Thoracic aorta (tissue), 2 donors: ENCODE measurements around the gene SH3TC1. TPM values are rescaled to one million over a fixed set of nuclear protein-coding genes. Genes with fewer than 3 reads are reported as not detected.

Experiments
- ATAC-seq: fragments of 150-250 bp; one replicate; pipeline ENCODE4 v1.8.0; 2017; ENCODE audit warnings: low read depth; ENCODE audit not compliant: insufficient number of reproducible peaks, low FRiP score
- DNase-seq: peaks from one replicate; pipeline ENCODE4 v3.0.0-alpha.2; 2020; ENCODE audit warnings: low spot score
- H3K27ac ChIP-seq, 2 donors: fragments of 200-600 bp; sonication (generic); 1 replicate in 1 of 2; 2 replicates in 1 of 2; pipeline ENCODE4 v1.5.1; 2016; ENCODE audit warnings: mild to moderate bottlenecking in 2 of 2, moderate library complexity in 2 of 2
- H3K27me3 ChIP-seq: fragments of 200-600 bp; sonication (generic); replicated peaks from 2 replicates; pipeline ENCODE4 v1.6.0; 2016; ENCODE audit warnings: mild to moderate bottlenecking; ENCODE audit not compliant: insufficient read depth
- H3K36me3 ChIP-seq: fragments of 200-600 bp; sonication (generic); one replicate; pipeline ENCODE4 v1.5.1; 2016
- H3K4me1 ChIP-seq, 2 donors: fragments of 200-600 bp; sonication (generic); 1 replicate in 1 of 2; 2 replicates in 1 of 2; pipeline versions ENCODE4 v1.5.1 to v1.6.0; 2016; ENCODE audit warnings: low read depth in 2 of 2, mild to moderate bottlenecking in 1 of 2; ENCODE audit not compliant: control insufficient read depth in 1 of 2
- H3K4me3 ChIP-seq: fragments of 200-600 bp; sonication (generic); 2 replicates; pipeline ENCODE4 v1.5.1; 2016; ENCODE audit warnings: mild to moderate bottlenecking
- H3K9me3 ChIP-seq: fragments of 200-600 bp; sonication (generic); 2 replicates; pipeline ENCODE4 v1.5.1; 2016
- CTCF ChIP-seq: fragments of 200-600 bp; sonication (generic); IDR thresholded peaks from one replicate; pipeline ENCODE4 v1.5.1; 2019; ENCODE audit warnings: antibody characterized with exemption
- total RNA-seq, 2 donors: library from RNA; depleted of rRNA; stranded (reverse); fragments of >200 nt; gene quantifications; one replicate each; pipeline versions ENCODE4 v1.1.0 to v1.2.3, GENCODE V29; 2016

SH3TC1 gene
- total RNA-seq, 2 donors from 2014 or later, result 63.2 to 68.6 TPM

GRCh38 chr4:8239226-8239625 is 40.1 kb downstream of the SH3TC1 start:
- Histone ChIP-seq H3K27me3 (no peaks in the 10 kb centered on the region), H3K4me1 (peaks cover 3 to 11% of the 10 kb centered on the region in 2 donors), H3K4me3 (no peak overlapping the region), H3K27ac (no peak overlapping the region), H3K9me3 (no peaks in the 10 kb centered on the region), H3K36me3 (peaks cover 2% of the 10 kb centered on the region)
- TF ChIP-seq CTCF, result no peak
- ATAC-seq (no peak), DNase-seq (no peak)

GRCh38 chr4:8239661-8240060 is 40.6 kb downstream of the SH3TC1 start:
- TF ChIP-seq CTCF, result no peak
- no peaks in the 10 kb centered on the region for H3K36me3 ChIP-seq
- no peak overlapping the region for H3K27ac ChIP-seq
- no peaks in the 10 kb centered on the region for H3K9me3 ChIP-seq
- no peaks in the 10 kb centered on the region for H3K27me3 ChIP-seq
- no peak overlapping the region for H3K4me3 ChIP-seq
- H3K4me1 ChIP-seq, result peaks cover 3 to 11% of the 10 kb centered on the region in 2 donors
- ATAC-seq, result no peak
- DNase-seq, result no peak

- DNase-seq (no peak), ATAC-seq (no peak)
- H3K9me3 ChIP-seq, result no peaks in the 10 kb centered on the region
- no peak overlapping the region for H3K4me3 ChIP-seq
- no peak overlapping the region for H3K27ac ChIP-seq
- no peaks in the 10 kb centered on the region for H3K36me3 ChIP-seq
- peaks cover 3 to 11% of the 10 kb centered on the region in 2 donors for H3K4me1 ChIP-seq
- H3K27me3 ChIP-seq, result no peaks in the 10 kb centered on the region
- TF ChIP-seq CTCF, result no peak
These were observed 41.3 kb downstream of the SH3TC1 start for GRCh38 chr4:8240211-8241041.

- H3K4me3 ChIP-seq, result no peak overlapping the region
- no peaks in the 10 kb centered on the region for H3K27me3 ChIP-seq
- TF ChIP-seq CTCF, result no peak
- H3K9me3 ChIP-seq, result no peaks in the 10 kb centered on the region
- no peaks in the 10 kb centered on the region for H3K36me3 ChIP-seq
- peaks cover 3 to 11% of the 10 kb centered on the region in 2 donors for H3K4me1 ChIP-seq
- no peak for ATAC-seq
- no peak for DNase-seq
- no peak overlapping the region for H3K27ac ChIP-seq
These were observed 42.2 kb downstream of the SH3TC1 start for GRCh38 chr4:8241211-8241779.

- Histone ChIP-seq H3K4me3 (peak overlapping the region; percentile 24), H3K27me3 (no peaks in the 10 kb centered on the region), H3K36me3 (no peaks in the 10 kb centered on the region), H3K27ac (no peak overlapping the region), H3K4me1 (peaks cover 3 to 11% of the 10 kb centered on the region in 2 donors), H3K9me3 (no peaks in the 10 kb centered on the region)
- DNase-seq, result peak; percentile 63
- ATAC-seq, result peak; percentile 73
- peak; percentile 99 for TF ChIP-seq CTCF
These were observed 43.0 kb downstream of the SH3TC1 start for GRCh38 chr4:8241895-8242696.
